CD1c-positive myeloid dendritic cell (primary cell): ENCODE data around the gene FDPS.

Source experiments
- DNase-seq: peaks from one replicate; pipeline ENCODE4 v3.0.0-alpha.2; 2016; ENCODE audit errors: extremely low spot score

Gene FDPS

DNA sequence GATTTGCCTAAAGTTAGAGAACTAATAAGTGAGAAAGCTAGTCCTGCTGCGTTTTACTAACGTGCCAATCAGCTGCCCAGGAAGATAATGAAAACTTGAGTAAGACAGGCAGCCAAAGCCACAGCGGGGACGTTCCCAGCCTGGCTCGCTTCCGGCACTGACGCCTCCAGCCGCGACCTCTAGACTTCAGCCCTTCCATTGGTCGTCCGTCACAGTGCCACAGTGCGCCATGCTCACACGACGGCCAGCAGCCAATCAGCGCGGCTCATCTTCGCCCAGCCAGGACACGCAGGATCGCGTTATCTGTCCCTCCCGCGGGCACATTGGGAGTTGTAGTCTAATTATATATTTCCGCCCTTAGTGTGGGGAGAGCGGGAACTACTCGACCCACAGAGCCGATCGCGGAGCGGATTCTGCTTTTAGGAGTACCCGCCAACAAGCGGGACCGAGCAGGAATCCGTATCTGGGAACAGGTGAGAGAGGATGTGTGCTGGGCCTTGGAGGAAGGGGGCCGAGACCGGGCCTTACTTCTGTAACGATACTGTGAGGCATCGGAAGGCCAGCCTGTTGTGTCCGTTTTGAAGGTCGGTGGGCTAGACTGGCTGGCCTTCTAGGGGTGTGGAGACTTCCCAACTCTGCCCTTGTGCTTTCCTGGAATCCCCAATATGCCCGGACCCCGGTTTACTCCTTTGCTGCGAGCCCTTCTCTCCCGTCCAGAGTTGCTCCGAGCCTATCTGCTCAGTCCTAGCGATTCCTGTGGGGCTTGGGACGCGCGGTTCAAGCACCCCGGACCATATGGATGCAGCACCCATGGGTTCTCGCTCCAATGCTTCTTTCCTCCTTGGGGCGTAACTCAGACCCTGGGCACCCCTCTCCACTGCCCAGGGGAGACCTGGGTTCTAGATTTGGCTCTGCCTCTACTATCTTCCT lies at the start of gene FDPS:
Gene FDPS, plus strand, starts transcription at position 374 of the 930 bp plus-strand sequence. CDS start 924 bp downstream, outside the sequence.
- DNase-seq, result peak; percentile 99

DNA sequence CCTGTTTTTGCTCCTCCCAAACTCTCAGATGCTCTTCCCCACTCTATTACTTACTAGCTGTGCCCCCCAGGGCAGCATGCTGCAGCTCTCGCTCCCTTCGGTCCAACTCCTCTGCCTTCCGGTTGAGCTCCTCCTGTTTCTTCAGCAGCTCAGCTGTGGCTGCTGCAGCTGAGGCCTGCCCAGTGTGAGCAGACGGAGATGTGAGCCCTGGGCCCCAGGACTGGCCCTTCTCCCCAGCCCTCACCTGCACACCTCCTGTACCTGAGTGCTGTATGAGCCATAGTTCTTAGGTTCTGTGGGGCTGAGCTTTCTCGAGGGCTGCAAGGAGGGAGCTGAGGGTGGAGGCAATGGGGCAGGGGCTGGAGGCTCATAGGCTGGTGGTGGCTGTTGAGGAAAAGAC lies 48.4 kb upstream of the FDPS start:
- no peak for DNase-seq

DNA sequence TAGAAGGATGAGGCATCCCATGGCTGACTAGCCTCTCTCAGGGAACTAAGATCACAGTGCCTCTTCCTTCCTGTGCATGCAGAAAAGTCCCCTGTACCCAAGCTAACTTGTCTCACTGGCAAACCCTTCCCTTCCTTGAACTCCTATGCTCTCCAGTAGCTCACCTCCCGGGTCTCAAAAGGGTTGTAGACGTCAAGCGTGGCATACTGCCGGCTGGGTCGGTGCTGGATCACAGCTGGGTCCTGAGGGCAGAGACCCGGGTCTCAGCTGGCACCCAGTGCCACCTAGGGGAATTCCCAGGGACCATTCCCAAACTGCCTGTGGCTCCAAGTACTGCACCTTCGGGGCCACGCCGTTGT lies 47.2 kb upstream of the FDPS start:
- no peak for DNase-seq

DNA sequence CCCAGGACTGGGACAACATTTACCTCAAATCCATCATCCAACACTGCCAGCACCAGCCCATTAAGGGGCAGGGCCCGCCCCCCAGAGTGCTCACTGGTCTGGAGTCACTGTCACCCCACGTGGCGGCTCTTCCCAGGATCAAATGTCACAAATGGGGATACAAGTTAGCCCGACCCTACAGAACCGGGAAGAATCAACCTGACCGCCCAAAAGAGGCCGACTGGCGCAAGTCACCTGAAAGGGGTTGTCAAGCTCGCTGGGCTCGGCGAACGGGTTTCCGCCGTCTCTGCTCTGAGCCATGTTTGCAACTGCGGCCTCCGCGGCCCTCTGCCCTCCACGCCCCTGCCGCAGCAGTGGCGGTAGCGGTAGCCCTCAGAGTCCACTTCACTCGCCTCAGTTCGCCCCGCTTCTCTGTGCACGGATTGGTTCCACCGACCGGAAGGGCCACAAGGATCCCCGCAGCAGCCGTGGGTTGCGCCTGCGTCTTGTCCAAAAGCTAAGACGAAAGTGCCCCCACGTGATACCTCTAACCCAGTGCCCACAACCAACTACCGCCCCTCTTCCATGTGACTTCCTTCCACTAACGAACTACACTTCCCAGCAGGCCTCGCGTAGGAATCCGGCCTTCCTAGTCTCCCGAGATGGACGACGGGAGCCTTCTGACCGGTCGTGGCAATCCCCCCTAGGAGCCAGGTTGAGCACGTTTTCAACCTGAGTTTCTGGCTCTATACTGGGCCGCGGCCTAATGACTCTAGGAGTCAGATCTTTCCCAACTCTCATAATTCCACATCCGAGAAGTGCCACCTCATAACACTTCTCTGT lies 46.6 kb upstream of the FDPS start, which contains the start of gene SCAMP3:
Gene SCAMP3, minus strand, starts transcription at position 509 of the 822 bp plus-strand sequence. Its CDS starts 209 bp downstream, at position 300.
- peak; percentile 97 for DNase-seq

DNA sequence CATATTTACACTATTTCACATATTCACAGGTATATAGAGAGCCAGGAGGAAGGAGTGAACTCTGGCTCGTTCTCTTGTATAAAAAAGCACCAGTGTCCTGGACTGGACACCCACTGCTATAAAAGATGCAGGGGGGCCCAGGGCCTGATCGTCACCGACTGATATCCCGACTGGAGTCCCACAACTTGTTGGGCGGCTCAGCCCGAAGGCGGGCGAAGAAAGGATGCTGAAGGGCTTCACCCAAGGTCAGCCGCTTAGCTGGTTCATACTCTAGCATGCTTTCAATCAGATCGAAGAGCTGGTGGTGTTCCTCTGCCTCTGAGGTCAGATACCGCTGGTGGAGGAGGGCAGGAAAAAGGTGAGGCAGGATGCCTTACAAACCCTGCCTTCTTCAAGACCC lies 45.6 kb upstream of the FDPS start:
- DNase-seq, result no peak

DNA sequence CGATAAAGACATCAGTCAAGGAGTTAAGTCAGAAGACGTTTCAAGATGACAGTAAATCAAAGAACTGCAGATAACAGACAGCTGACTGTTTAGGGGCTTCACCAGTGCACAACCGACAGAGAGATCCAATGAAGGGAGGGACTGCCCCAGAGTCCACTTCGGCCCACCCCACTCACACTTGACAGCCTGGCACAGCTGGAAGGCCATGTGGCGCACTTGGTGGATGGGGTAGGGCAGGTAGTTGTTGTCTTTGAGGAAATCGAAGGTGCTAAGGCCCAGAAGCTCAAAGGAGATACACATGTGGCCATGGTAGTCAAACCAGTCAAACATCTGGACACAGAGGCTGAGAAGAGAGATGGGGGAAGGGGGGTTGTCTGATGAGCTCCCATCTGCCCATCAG lies 42.1 kb upstream of the FDPS start:
- no peak for DNase-seq

DNA sequence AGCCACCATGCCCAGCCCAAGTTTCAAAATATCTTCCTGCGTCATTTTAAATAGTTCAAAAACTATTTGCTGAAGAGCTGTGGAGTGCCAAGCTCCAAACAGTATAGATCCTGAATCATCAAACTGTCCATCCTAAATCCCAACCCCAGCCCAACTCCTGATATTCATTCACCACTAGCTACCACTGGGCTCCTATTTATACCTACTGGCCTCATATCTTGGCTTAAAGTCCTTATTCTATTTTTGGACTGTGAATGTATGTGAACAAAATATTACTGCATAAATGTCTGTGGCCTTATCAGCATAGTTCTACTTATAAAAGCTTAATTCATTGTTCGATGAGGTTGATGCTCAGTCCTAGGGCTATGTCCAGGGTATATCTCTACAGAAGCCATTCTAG lies 41.3 kb upstream of the FDPS start:
- DNase-seq, result no peak

DNA sequence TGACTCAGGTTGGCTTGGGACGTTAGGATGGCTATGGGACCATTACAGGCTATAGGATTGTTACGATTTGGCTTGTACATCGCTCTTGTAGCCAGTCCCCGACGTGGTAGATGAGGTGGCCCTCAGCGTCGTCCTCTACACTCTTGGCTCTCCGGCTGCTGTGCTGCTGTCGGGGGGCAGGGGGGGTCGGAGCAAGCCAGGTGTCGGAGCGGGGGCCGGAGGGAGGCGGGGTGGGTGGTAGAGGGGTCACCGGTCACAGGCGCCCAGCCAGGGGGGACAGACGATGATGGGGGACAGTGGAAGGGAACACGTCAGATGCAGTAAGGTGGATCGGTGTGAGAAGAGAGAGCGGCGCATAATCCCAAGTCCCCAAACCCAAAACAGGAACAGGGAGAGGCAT lies 40.0 kb upstream of the FDPS start:
- no peak for DNase-seq

DNA sequence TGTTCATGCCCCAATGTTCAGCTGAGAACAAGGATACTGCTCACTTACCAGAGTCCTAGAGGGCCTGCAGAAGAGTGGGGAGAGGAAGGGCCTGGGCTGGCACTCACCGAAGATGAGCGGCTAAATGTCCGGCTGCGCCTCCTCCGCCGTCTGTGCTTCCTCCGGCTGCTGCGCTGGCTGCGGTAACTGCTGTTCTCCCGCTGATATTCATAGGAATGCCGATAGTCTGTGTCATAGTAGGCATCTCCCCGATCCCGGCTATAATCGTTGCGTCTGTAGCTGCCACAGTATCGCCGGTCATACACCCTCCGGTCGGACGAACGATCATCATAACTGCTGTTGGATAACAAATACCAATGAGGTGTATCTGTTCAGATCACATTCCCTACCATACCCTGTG lies 39.3 kb upstream of the FDPS start:
- DNase-seq, result no peak

DNA sequence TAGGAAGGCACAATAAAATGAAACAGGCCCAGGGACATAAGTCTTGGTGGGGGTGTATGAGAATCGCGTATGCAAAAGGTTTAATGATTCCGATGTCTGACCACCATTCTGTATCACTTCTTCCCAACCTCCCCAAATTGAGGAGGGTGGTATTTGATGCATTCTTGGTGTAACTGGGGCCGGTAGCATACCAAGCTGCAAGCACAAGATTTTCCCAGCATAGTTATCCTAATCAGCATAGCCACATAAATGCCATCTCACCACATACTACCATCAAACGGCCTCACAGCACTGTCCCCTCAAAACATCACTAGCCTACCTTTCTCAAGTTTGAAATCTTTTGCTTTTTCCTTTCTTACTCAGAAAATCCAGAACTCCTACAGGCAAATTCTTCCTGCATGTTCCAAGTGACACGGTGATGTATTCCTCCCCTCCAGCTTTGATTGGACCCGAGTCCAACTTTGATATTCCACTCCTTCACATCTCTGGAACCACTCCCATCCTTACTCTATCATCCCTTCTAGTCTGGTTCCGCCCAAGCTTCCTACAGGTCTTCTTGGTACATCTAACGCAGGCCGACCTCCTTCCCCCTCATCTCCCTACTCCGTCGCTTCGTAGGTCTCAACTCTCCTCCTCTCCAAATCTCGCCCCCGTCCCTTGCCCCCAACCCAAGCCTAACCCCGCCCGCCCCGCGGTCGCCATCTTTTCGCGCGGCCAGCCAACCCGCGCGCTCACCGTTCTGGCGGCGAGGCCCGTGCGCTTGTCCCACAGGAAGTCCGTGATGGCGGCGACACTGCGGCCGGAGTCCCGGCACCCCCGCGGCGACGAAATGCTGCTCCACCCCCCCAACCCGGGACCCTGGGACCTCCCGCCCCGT lies 36.0 kb upstream of the FDPS start:
- no peak for DNase-seq

DNA sequence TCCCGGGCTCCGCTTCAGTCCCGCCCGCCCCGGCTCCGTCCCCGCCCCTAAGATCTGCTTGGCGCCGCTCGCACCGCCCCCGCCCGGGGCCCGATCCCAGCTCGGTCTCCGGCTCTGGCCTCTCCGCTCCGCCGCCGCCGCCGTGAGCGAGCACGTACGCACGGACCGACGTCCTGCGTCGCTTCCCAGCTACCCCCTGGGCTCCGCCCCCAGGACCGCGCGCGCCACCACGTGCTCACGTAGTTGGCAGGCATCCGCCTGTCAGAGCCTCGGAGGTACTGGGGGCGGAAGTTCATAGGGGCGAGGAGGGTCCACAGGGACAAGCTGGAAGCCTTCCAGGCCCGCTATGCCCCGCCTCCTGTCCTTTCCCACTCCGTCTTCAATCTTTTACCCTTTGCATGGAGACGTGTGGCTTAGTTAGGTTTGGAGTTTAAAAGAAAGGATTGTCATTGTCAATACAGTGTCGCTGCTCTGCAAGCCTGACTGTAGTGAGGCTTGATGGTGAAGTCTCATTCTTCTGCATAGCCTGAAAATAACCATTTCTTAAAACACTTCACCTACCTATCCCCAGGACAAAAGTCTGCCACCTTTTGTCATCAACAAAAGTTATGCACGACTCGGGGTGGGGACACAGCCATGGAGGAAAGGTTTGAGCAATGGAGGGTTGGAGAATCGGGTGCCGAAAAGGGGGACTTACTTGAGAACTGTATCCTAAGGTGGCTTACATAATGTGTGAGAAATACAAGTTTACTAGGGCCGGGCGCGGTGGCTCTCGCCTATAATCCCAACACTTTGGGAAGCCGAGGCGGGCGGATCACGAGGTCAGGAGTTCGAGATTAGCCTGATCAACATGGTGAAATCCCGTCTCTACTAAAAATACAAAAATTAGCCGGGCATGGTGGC lies 35.1 kb upstream of the FDPS start, which contains the start of gene CLK2:
Gene CLK2, minus strand, starts transcription at position 162 of the 903 bp plus-strand sequence. CDS start 2,527 bp downstream, outside the sequence.
- peak; percentile 97 for DNase-seq

DNA sequence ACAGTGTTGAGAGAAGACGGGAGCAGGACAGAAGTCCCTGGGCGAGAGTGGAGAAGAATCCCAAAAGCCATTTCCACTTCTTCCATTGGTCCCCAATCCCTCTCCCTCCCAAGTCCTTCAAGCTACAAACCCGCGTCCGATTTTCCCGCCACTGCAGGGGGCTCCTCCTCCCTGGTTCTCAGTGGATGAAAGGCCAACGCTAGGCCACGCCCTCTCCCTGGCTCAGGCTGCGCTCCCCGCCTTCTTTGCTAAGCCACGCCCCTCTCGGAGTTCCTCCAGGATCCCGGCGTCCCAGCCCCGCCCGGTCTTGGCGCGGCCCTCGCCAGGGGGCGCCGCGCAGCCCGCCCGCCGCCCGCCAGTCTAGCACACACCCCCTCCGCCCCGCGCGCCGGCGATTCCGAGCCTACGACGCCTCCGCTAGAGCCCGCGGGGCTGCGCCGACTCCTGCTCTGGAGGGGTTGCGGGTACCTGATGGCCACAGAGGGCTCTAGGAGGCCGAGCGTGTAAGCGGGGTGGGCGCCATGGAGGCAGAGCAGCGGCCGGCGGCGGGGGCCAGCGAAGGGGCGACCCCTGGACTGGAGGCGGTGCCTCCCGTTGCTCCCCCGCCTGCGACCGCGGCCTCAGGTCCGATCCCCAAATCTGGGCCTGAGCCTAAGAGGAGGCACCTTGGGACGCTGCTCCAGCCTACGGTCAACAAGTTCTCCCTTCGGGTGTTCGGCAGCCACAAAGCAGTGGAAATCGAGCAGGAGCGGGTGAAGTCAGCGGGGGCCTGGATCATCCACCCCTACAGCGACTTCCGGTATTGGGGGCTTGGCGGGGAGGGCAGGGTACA lies 31.4 kb upstream of the FDPS start, which contains the start of gene HCN3:
Gene HCN3, plus strand, starts transcription at position 394 of the 832 bp plus-strand sequence. Its CDS starts 128 bp downstream, at position 522.
- peak; percentile 97 for DNase-seq

DNA sequence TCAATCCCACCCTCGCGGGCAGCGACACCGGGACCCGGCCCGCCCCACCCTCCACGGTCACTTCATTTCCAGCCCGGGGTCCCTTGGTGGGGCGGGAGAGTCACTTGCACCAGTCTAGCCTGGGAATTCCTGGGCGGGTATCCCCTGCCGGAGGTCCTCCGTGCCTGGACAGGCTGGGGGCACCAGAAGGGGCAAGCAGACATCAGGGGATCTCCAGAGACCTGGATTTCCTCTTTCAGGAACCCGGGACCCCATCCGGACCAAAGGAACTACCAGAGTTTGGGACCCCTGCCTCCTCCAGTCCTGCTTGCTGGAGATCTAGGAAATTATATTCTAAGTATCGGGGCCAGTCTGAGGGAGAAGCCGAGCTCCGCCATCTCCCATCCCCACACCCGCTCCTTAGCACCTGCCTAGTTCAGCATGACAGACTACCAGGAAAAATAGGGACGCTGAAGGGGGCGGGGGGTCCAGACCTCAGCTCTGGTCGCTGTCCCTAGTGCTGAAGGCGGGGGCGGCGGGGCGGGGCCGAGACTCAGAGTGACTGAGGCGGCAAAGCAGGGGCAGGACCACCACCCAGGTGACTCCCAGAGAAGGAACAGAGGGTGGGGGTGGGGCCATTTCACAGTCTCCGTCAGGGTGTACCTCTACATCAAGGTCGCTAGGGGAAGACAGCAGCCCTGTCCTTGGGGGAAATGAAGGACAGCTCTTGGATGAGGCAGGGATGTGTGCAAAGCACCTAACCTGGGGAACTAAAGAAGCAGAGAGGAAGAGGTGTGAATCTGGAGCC lies 30.6 kb upstream of the FDPS start:
- DNase-seq, result peak; percentile 66

DNA sequence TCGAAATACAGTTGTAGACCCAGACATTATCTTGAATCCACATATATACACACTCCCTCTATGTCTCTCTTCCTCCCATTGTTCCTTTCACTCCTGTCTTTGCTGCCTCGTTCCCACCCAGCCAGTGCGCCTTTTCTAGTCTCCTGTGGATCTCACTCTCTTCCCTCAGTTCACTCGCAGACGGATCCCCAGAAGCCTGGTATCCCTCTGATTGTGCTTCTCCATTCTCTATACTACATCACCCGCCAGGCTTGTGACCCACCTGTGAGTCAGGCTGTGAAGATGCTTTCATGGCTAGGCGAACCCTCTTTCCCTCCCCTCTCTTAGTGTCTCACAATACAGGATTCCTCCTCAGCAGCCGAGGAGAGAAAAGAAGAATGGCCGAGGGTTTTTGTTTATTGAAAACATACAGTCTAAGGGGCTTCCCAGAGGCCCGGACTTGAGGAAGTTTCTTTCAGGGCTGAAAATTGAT lies 29.9 kb upstream of the FDPS start:
- DNase-seq, result no peak

DNA sequence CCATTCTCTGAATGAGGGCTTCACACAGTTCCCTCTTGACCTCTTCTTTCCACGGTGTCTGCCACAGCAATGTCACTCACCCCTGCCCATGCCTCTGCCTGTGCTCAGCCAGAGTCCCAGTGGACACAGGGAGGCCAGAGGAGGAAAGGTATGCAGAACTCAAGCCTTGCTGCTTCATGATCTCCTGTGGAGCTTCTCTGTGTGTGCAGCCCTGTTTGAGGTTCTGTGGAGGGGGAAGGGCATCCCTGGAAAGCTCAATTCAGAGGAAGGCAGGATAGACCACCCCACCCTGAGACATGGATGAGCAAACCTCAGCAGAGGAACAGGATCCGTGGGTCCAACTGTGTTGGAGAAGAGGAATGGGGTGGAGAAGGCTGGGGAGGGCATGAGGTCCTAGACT lies 29.4 kb upstream of the FDPS start:
- DNase-seq, result no peak

DNA sequence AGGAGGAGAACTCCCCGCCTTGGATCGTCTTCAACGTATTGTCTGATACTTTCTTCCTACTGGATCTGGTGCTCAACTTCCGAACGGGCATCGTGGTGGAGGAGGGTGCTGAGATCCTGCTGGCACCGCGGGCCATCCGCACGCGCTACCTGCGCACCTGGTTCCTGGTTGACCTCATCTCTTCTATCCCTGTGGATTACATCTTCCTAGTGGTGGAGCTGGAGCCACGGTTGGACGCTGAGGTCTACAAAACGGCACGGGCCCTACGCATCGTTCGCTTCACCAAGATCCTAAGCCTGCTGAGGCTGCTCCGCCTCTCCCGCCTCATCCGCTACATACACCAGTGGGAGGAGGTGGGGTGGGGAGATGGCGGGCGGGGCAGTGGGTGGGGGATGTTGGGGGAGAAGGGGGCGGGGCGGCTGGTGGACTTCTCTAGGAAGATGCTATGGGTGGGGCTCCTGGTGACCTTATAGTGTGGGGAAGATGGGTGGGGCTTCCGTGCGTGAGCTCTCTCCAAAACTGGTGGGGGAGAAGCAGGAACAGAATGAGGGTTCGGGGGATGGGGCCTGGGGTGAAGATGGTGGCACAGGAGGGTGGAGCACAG lies 26.1 kb upstream of the FDPS start:
- DNase-seq, result no peak

DNA sequence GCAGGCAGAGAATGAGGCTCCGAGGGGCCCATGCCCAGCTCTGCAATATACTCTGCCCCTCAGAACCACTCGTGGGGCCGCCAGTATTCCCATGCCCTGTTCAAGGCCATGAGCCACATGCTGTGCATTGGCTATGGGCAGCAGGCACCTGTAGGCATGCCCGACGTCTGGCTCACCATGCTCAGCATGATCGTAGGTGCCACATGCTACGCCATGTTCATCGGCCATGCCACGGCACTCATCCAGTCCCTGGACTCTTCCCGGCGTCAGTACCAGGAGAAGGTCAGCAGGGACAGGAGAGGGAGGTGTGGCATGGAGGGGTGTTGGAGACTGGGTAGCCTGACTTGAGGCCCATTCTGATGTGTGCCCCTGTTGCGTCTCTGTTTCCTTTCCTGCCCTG lies 24.2 kb upstream of the FDPS start:
- no peak for DNase-seq

DNA sequence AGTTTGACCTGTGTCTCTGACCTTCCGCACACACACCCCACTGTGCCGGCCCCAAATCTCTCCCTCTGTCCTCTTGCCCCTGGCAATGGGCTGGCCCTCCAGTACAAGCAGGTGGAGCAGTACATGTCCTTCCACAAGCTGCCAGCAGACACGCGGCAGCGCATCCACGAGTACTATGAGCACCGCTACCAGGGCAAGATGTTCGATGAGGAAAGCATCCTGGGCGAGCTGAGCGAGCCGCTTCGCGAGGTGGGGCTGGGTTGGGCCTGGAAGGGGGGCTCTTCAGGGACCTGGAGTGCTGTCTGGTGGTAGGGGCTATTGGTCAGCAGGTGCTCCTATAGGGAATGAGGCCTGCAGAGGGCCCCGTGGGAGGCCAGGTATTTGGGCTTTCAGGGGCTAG lies 23.6 kb upstream of the FDPS start:
- no peak for DNase-seq
